ENCODE results near the gene USPL1. TPM values are rescaled to one million over a fixed set of nuclear protein-coding genes. Genes with fewer than 3 reads are reported as not detected.

USPL1 gene
- total and polyA plus RNA-seq, 2 of the 13 experiments (the other 11 are each of a cell fraction or from before 2014, with no cell fraction given) = 13.7 to 15.9 TPM

- TF ChIP-seq CERS6 (CRISPR knock-in tag; IDR thresholded peaks at IDR 0.05) = no peak
- TF ChIP-seq ZNF556 (CRISPR knock-in tag; IDR thresholded peaks at IDR 0.05; ENCODE audit: borderline replicate concordance) = peak; percentile 92; the same call in 1 of the 2 replicates
- peak; percentile 9 to 99; a peak in 2 of 4 replicates for TF ChIP-seq KLF16 (CRISPR knock-in tag; IDR thresholded peaks at IDR 0.05)
- TF ChIP-seq ZNF468 (CRISPR knock-in tag; IDR thresholded peaks at IDR 0.05) = 0 out of 2 replicates have a peak, but pooled peaks have one; percentile 62
- TF ChIP-seq CTCF (CRISPR knock-in tag; IDR thresholded peaks at IDR 0.05) = peak; percentile 58
- TF ChIP-seq LRRFIP1 (CRISPR knock-in tag; conservative IDR thresholded peaks at IDR 0.05) = no peak; the same call in 1 of the 2 replicates
- TF ChIP-seq ZNF598 (CRISPR knock-in tag; IDR thresholded peaks at IDR 0.05; ENCODE audit: borderline replicate concordance) = peak; percentile 88
- TF ChIP-seq ARID3A (IDR thresholded peaks at IDR 0.05; ENCODE audit: low read depth, low read length) = peak; percentile 96
- TF ChIP-seq ETV5 (CRISPR knock-in tag; IDR thresholded peaks at IDR 0.05; ENCODE audit: borderline replicate concordance) = peak; percentile 92
- TF ChIP-seq HNRNPUL1 (IDR thresholded peaks at IDR 0.05; ENCODE audit: low read depth, low read length) = peak; percentile 92
- TF ChIP-seq ZNF580 (CRISPR knock-in tag; IDR thresholded peaks at IDR 0.05; ENCODE audit: borderline replicate concordance, low read depth) = peak; percentile 96
- no peak; the same call in 1 of the 2 replicates for TF ChIP-seq ZNF720 (CRISPR knock-in tag; IDR thresholded peaks at IDR 0.05)
- peak; percentile 80 for TF ChIP-seq ZBTB37 (CRISPR knock-in tag; IDR thresholded peaks at IDR 0.05)
Observed at GRCh38 chr13:30617315-30618185, at the start of gene USPL1 (continued).
